Hepatocyte (in vitro differentiated cells): ENCODE measurements around the gene WFDC1. TPM values are rescaled to one million over a fixed set of nuclear protein-coding genes. Genes with fewer than 3 reads are reported as not detected.
A peak's percentile ranks its signal among the peaks of the same experiment; 100 is the strongest.

Source experiments
- DNase-seq: peaks from one replicate; pipeline ENCODE4 v3.0.0-alpha.2; 2016; ENCODE audit warnings: low spot score
- H2AFZ ChIP-seq: fragments of 200-600 bp; sonication (generic); 2 replicates; pipeline ENCODE4 v1.6.0; 2016; ENCODE audit warnings: antibody characterized with exemption, mild to moderate bottlenecking
- H3K27ac ChIP-seq: fragments of 200-600 bp; sonication (generic); 2 replicates; pipeline ENCODE4 v1.5.1; 2016; ENCODE audit warnings: mild to moderate bottlenecking
- H3K27me3 ChIP-seq: fragments of 200-600 bp; sonication (generic); 2 replicates; pipeline ENCODE4 v1.6.1; 2016
- H3K36me3 ChIP-seq: fragments of 200-600 bp; sonication (generic); replicated peaks from 2 replicates; pipeline ENCODE4 v1.5.1; 2016; ENCODE audit warnings: low read depth; ENCODE audit not compliant: insufficient read depth
- H3K4me1 ChIP-seq: fragments of 200-600 bp; sonication (generic); 2 replicates; pipeline ENCODE4 v1.5.1; 2016; ENCODE audit warnings: mild to moderate bottlenecking, moderate library complexity; ENCODE audit not compliant: insufficient read depth
- H3K4me2 ChIP-seq: fragments of 200-600 bp; sonication (generic); 2 replicates; pipeline ENCODE4 v1.6.0; 2016
- H3K4me3 ChIP-seq: fragments of 200-600 bp; sonication (generic); 2 replicates; pipeline ENCODE4 v1.5.1; 2016; ENCODE audit warnings: mild to moderate bottlenecking
- H3K79me2 ChIP-seq: fragments of 200-600 bp; sonication (generic); 2 replicates; pipeline ENCODE4 v1.6.0; 2017; ENCODE audit warnings: mild to moderate bottlenecking
- H3K9me2 ChIP-seq: fragments of 200-600 bp; sonication (generic); replicated peaks from 2 replicates; pipeline ENCODE4 v1.6.0; 2017; ENCODE audit warnings: mild to moderate bottlenecking; ENCODE audit not compliant: insufficient read depth
- H3K9me3 ChIP-seq: fragments of 200-600 bp; sonication (generic); 2 replicates; pipeline ENCODE4 v1.5.1; 2016; ENCODE audit warnings: low read depth, mild to moderate bottlenecking
- H4K20me1 ChIP-seq: fragments of 200-600 bp; sonication (generic); 2 replicates; pipeline ENCODE4 v1.6.0; 2016; ENCODE audit warnings: mild to moderate bottlenecking; ENCODE audit not compliant: insufficient read depth, poor library complexity, severe bottlenecking
- EZH2 ChIP-seq: fragments of 200-600 bp; sonication (generic); IDR thresholded peaks from 2 replicates; pipeline ENCODE4 v1.6.1; 2016; ENCODE audit warnings: antibody characterized with exemption, mild to moderate bottlenecking, borderline replicate concordance
- EZH2phosphoT487 ChIP-seq: fragments of 200-600 bp; sonication (generic); IDR thresholded peaks from one replicate; pipeline ENCODE4 v1.6.1; 2018; ENCODE audit warnings: antibody characterized with exemption, mild to moderate bottlenecking, low read depth, moderate library complexity; ENCODE audit not compliant: unreplicated experiment, severe bottlenecking
- WGBS: methylation state at CpG from one replicate; pipeline ENCODE4 v1.1.6; 2016; ENCODE audit warnings: low lambda C conversion rate; ENCODE audit errors: missing lambda C conversion rate; 5-methylcytosine and 5-hydroxymethylcytosine counted together
- polyA plus RNA-seq: library from polyadenylated mRNA; unstranded; fragments of >200 nt; fragmentation: Nextera tagmentation; extraction: Ambion mirVana; gene quantifications from 2 replicates; pipeline ENCODE4 v1.2.1, GENCODE V29; 2016
- total RNA-seq: library from RNA; depleted of rRNA; stranded (reverse); fragments of >200 nt; gene quantifications from 2 replicates; pipeline ENCODE4 v1.2.3, GENCODE V29; 2014
- TF ChIP-seq, protein P1 (sequence below): fragments of 200-600 bp; sonication (generic); IDR thresholded peaks from 2 replicates; pipeline ENCODE4 v1.5.1; 2016; ENCODE audit warnings: antibody characterized with exemption, mild to moderate bottlenecking; ENCODE audit not compliant: poor library complexity

The WFDC1 gene
- total and polyA plus RNA-seq, 2 experiments from 2014 or later, result 12.9 to 16.9 TPM

DNA sequence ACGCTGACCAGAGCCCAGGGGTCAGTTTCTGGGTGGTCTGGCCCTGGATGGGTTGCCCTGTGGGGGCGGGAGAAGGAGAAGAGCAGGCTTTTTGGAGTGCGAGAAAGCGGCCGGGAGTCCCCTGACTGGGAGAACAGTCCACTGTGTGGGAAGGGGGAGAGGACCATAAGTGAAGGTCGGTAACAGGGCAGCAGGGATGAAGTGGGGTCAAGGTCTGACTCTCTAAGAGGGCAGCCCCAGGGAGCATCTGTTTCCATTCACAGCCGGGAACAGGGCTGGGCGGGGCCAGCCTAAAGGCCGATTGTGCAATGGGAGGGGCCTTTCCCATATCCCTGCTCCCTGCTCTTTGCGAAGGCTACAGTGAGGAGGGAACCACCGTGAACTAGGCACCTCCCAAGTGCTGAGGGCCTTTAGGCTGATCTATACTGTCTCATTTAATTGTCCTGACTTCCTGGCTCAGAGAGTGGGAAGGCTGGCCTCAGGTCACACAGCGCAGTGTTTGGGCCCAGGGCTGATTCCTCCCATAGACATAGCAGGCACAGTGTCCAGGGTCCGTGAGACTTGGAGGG lies 10.4 kb upstream of the WFDC1 start:
- Histone ChIP-seq H3K27me3 (no peaks in the 10 kb centered on the region), H3K4me2 (no peak overlapping the region), H3K9me3 (no peaks in the 10 kb centered on the region), H3K4me1 (peaks cover 17% of the 10 kb centered on the region), H4K20me1 (no peaks in the 10 kb centered on the region), H3K9me2 (no peaks in the 10 kb centered on the region), H3K4me3 (no peak overlapping the region), H3K79me2 (no peaks in the 10 kb centered on the region), H2AFZ (no peak overlapping the region), H3K27ac (peak overlapping the region; percentile 59), H3K36me3 (no peaks in the 10 kb centered on the region)
- TF ChIP-seq EZH2, result no peak
- TF ChIP-seq, protein P1, sequence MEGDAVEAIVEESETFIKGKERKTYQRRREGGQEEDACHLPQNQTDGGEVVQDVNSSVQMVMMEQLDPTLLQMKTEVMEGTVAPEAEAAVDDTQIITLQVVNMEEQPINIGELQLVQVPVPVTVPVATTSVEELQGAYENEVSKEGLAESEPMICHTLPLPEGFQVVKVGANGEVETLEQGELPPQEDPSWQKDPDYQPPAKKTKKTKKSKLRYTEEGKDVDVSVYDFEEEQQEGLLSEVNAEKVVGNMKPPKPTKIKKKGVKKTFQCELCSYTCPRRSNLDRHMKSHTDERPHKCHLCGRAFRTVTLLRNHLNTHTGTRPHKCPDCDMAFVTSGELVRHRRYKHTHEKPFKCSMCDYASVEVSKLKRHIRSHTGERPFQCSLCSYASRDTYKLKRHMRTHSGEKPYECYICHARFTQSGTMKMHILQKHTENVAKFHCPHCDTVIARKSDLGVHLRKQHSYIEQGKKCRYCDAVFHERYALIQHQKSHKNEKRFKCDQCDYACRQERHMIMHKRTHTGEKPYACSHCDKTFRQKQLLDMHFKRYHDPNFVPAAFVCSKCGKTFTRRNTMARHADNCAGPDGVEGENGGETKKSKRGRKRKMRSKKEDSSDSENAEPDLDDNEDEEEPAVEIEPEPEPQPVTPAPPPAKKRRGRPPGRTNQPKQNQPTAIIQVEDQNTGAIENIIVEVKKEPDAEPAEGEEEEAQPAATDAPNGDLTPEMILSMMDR, result no peak
- TF ChIP-seq EZH2phosphoT487, result no peak
- 36% methylated on average over 13 of the region's 13 CpGs for WGBS
- DNase-seq, result peak; percentile 59

DNA sequence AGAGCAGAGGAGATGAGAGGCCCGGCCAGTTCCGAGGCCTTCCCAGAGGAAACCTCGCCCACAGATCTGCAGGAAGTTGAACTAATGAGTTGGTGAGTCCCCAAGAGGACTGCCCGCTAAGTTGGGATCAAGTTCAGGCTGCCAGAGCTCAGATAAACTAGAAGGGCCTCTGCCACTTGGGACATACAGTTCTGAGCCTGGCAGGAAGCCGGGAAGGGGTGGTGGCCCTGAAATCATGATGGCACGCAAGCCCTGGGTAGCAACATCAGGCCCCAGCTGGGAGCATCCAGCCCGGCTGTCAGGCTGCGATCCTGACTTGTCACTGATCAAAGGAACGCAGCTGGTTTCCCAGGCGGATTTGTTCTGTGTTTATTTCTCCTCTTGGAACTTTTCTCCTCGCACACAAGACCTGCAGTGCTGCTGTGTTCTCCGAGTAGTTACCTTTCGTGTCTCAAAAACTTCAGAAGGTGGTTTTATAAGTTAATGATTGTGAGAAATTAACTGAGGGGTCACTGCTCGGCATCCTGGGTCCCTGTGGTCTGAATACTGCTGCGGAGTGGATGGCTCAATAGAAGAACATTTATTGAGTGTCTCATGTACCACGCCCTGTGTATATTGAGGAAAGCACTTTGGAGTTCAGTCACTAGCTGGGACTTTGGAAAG lies 8.0 kb upstream of the WFDC1 start:
- no peaks in the 10 kb centered on the region for H3K79me2 ChIP-seq
- DNase-seq, result peak; percentile 41
- H3K4me1 ChIP-seq, result peaks cover 17% of the 10 kb centered on the region
- 66% methylated on average over 16 of the region's 16 CpGs for WGBS
- TF ChIP-seq EZH2phosphoT487, result no peak
- no peak for TF ChIP-seq EZH2
- TF ChIP-seq, protein P1, result no peak
- no peak overlapping the region for H3K4me3 ChIP-seq
- H3K27ac ChIP-seq, result peak overlapping the region; percentile 67
- no peaks in the 10 kb centered on the region for H3K36me3 ChIP-seq
- H3K9me2 ChIP-seq, result no peaks in the 10 kb centered on the region
- H4K20me1 ChIP-seq, result no peaks in the 10 kb centered on the region
- no peak overlapping the region for H3K4me2 ChIP-seq
- H2AFZ ChIP-seq, result no peak overlapping the region
- H3K9me3 ChIP-seq, result no peaks in the 10 kb centered on the region
- no peaks in the 10 kb centered on the region for H3K27me3 ChIP-seq

DNA sequence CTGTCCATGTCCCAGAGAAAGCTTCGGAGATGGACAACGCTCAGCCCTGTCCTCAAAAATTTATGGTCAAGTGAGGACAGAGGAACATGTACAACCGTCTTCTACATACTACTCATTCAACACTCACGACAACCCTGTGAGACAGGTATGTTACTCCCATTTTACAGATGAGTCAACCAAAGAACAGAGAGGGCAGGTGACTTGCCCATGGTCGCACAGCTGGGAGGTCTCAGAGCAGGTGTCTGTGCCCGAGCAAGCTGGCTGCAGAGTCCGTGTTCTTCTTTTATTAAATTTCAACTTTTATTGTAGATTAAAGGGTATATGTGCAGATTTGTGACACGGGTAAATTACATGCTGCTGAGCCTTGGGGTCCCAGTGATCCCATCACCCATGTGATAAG lies 5.8 kb upstream of the WFDC1 start:
- Histone ChIP-seq H3K4me2 (no peak overlapping the region), H3K27me3 (no peaks in the 10 kb centered on the region), H3K79me2 (no peaks in the 10 kb centered on the region), H3K36me3 (no peaks in the 10 kb centered on the region), H2AFZ (no peak overlapping the region), H4K20me1 (no peaks in the 10 kb centered on the region), H3K9me3 (no peaks in the 10 kb centered on the region), H3K27ac (no peak overlapping the region), H3K9me2 (no peaks in the 10 kb centered on the region), H3K4me1 (peaks cover 12% of the 10 kb centered on the region), H3K4me3 (no peak overlapping the region)
- TF ChIP-seq, protein P1, result no peak
- TF ChIP-seq EZH2phosphoT487 (no peak), EZH2 (no peak)
- WGBS, result 75% methylated on average over 8 of the region's 8 CpGs
- no peak for DNase-seq
